Hematopoietic multipotent progenitor cell treated with erythropoietin and hydrocortisone succinate and interleukin-3 and kit ligand, for 17 days (in vitro differentiated cells): ENCODE measurements around the gene PROC.
A peak's percentile ranks its signal among the peaks of the same experiment; 100 is the strongest.
"Not testable (repeated sequence)": the region's sequence is repeated elsewhere in the genome, so short reads cannot be mapped to it uniquely, and the experiment has no call there.

Source experiments
- DNase-seq: peaks from one replicate; pipeline ENCODE4 v3.0.0-alpha.2; 2015; ENCODE audit warnings: low spot score

Gene PROC

DNA sequence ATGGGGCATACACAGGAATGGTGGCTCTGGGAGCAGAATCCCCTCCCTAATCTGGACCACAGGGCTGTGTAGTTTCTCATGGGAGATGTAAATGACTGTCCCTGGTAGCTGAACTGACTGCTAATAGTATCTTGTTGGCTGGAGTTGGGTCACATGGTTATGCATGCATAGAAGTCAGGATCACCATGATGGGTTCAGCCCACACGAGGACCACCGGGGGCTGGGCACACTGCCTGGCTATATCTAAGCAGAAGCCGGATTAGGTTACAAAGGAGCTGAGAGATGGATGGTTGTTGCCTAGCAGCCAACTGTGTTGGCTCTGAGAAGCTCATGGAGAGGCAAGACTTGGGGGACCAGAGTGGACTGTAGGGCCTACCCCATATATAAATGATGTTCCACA, 23.7 kb upstream of the PROC start:
- DNase-seq: no peak

DNA sequence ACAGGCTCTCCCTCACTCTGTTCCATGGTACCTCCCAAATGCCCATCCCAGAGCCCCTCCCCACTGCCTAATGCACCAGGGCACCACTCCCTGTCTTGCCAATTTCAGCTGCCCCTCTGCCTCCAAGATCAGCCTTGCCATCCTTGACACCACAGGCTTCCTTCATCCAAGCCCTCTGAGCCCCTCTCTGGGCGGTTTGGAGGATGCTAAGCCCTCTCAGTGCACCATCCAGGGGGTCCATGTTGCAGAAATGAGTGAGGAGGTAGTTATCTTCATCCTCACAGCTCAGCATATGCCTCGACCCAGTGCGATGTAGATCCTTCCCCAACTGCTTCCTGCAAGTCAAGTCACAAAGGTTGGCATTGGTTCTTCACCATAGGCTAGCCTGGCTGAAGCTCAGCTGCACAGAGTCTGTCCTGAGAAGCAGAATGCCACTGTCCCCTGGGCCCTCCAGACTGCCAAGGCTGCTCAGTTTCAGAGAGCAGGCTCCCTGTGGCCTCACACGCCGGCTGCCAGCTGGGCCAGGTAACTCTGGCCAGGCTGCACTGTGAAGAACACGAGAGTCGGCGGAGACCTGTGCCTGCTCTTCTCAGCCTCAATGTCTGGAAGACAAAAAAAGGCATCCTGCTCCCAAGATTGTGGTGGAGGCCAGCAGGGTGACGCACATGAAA, 20.5 kb upstream of the PROC start:
- no peak for DNase-seq

DNA sequence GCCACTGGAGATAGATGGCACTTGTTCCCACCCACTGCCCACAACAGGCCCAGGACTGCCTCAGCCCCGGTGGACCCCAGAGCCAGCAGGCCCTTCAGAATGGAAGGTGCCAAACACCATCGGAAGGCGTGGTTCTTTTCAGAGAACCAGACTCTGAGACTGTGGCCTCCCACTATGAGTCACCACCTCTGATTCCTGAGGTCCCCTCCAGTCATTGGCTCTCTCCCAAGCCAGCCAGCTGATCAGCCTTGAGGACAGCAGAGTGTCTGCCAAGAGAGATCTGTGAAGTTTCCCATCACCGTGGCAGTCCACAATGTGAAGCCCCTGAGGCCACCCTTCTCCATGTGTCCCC, 20.0 kb upstream of the PROC start:
- peak; percentile 90 for DNase-seq

DNA sequence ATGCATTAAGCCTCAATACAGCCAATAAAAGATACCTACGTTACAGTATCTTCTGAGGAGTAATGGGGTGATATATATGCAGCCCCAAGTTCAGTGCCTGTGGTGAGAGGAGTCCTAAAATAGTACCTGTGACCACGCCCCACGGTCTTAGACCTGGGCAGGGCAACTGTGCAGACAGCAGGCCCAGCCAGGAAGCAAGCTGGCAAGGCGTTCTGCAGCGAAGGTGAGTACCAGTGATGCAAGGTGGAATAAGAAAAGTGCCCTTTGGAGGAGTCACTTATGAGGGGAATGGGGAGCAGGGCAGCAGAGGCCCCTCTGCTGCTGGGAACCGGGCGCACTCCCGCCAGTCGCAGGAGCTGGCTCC, 17.7 kb upstream of the PROC start:
- no peak for DNase-seq

DNA sequence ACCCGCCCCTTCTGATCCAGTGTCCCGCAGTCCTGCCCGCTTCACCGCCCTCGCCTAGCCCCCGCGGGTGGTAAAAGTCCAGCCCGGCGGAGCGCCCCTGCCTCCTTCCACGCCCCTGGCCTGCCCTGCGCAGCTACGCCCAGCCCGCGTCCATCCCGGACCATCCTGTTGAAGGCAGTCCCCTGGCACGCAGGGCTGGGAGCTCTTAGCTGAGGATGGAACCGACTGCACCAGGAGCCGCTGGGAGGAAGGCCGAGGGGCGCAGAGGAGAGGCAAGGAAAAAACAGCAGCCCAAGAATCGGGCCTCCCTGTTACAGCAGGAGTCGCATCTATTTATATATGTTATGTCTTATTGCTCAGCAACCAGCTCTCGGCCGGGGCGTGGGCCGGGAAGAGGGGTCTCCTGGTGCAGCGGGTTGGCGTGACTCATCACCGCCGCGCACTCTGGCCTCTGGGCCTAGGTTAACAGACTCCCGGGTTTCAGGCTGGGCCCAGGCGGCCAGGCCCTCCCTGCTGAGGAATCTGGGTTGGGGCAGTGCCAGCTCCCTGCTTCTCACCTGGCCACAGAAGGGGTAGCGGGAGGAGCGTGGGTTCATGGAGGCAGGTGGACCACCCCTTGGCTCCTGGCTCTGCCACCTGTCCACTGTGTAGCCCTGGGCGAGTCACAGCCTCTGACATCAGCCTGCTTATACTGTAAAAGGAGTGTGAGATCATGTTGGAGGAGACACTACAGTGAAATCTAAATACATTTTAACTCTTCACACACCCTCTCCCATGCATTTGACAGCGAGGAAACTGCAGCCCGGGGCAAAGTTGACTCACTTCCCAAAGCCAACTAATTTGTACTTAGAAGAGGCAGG, 17.1 kb upstream of the PROC start:
- no peak for DNase-seq

DNA sequence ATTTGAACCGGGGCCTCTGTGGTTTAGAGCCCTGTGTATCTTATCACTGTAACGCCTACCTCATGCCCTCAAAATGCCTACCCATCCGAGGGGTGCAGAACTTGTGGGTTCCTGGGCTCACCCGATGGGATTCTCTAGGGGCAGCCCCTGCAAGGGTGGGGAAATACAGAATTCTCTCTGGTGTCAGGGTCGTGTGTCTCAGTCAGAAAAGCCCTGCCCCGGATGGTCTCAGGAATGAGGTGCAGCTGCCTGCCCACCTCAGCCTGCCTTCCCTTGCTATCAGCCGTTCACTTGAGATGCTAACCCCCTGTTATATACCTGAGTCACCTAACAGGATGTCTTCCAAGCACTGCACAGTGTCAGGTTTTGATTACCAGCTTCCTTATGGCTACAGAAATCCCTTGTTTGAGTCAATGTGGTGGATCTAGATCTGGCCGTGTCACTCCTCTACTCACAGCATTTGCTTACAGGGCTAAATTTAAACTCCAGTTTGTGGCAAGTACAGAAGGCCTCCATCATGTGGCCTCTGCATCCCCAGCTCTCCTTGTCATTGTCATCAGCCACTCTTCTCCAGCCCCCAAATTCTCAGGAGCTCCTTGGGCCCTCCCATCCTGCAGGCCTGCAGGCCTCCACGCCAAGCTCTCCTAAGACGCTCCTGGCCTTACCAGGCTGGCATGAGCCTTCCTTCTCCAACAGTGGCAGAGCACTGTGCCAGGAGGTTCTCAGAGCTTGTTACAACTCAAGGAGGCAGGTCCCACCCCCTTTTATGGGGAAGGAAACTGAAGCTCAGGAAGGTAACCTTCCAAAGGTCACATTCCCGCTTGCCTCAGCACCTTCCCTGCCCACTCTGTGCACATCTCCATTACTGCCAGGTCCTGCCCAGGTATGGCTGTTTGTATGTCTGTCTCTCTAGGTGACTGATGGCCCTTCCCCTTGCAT, 16.2 kb upstream of the PROC start:
- DNase-seq: no peak

DNA sequence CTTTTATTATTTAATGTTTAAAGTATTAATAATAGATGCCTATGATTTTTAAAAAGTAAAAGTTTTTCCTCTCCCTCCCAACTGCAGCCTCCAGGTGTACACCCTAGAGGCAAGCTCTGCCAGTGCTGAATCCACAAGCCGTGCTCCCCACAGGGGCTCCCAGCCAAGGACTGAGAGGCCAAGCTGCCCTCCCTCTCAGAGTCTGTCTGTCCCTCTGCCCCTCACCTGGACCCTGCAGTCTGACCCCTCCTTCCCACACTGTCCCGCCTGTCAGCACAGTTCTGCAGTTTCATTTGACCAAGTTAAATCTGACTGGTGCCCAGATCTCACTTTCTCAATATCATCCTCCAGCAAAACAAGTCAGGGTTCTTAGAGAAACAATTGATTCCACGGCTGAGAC, 14.8 kb upstream of the PROC start:
- no peak for DNase-seq

DNA sequence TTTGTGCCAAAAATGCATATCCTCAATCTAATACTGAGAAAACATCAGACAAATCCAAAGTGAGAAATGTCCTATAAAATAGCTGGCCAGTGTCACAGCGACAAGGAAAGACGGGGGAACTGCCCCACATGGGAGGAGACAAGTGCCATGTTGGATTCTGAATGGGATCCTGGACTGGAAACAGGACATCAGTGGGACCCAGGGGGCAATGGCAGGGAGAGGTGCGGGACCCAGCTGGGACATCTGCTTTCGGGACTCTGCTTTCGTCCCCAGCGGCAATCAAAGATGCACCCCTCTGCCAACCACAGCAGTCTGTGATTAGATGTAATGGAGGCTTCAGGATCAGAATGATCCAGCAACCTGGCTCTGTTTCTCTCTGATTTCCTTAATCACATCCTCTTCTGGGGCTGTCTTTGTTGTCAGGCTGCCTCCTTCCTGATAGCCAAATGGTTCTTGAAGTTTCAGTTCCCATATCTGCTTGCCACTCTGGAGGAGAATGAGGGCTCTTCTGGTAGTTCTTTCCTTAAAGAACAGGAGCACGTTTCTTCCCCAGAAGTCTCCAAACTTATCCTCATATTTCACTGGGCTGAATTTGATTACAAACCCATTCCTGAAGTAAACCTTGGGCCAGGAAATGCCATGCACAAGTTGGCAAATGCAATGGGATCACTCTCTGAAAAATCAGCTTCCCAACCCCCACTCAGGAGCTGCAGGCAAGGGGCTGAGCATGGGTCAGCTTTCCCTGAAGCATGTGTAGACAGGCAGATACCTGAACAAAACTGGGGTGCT, 13.6 kb upstream of the PROC start:
- DNase-seq: no peak

DNA sequence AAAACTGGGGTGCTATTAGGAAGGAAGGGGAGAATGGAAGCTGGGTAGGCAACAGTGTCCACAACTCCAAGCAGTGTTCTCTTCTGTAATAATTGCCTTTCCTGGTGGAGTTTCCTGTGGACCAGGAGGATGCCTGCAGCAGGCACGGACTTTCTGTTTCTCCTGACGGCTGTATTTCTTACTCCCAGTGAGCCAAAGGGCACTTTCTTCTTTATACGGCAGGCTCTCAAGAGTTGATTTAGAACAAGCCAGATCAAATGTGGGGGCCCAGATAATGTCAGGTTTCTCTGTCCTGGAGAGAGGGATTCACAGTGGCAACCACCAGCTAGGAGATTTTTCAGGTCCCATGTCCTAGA, 13.0 kb upstream of the PROC start:
- DNase-seq: no peak

DNA sequence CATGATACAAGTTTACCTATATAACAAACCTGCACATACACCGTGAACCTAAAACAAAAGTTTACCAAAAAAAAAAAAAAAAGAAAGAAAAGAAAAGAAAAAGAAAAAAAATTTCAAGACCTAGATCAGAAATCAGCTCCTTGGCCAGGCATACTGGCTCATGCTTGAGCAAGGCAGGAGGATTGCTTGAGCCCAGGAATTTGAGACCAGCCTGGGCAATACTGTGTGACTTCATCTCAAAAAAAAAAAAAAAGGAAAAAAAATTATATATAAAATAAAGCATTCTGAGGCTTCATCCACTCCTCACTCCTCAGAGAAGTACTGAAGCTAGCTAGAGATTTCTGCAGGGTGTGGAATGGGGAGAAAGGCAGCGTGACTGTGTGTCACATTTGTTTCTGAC, 11.8 kb upstream of the PROC start:
- no peak for DNase-seq

DNA sequence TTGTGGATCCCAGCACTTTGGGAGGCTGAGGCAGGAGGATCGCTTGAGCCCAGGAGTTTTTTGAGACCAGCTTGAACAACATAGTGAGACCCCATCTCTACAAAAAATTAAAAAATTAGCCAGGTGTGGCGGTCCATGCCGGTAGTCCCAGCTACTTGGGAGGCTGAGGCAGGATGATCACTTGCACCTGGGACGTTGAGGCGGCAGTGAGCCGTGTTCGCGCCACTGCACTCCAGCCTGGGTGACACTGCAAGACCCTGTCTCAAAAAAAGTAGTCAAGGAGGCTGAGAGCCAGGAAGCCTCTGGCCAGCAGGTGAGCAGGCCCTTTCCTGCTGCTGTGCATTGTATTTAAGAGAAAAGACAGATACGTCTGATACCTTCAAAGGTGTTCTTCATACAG, 11.1 kb upstream of the PROC start:
- no peak for DNase-seq

DNA sequence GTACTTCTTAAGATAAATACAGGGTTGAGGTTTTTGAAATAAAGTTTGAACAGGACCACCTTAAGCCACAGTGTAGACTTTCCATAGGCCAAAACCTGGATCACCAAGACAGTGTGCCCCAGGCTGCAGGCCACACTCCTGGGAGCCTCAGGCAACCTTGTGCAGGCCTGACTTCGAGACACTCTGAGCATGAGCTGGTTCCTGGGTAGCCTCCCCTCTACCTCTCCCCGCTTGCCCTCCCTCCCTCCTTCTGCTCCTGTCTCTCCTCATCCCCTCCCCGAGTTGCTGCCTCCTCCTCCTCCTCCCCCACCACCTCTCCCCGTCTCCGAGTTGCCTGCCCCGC, 10.6 kb upstream of the PROC start:
- no peak for DNase-seq

DNA sequence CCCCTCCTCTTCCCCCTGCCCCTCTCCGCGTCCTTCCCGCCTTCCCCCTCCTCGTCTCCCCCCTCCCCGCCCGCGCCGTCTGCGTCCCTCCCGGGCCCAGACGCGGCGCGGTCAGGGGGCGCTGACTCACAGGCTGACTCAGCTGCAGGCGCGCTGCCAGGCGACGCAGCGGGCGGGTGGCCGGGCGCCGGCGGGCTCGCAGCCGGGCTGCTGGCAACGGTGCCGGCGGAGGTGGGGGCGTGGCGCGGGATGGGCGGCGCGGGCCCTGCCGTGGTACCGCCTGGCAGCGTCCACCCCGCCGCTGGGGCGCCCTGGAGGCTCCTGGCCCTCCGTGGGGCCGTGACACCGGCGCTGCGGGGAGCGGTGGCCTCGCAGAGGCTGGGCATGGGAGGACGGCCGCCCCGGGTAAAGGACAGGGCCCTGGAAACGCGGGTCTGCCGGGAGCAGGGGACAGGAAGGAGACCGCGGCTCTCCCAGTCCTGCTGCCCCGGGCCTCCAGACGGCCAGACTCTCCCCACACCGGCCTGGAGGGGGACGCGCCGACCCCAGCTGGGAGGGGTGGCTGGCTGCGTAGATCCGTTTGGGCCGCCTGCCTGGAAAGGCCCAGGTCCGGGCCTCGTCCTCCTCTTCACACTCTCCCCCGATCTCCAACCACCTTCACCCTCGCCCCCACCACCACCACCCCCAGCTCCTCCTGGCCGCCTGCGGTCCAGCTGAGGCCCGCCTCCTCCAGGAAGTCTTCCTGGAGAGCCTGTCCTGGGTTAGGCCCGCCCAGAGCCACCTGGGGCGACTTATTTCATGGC, 10.0 kb upstream of the PROC start:
- peak; percentile 93 for DNase-seq

DNA sequence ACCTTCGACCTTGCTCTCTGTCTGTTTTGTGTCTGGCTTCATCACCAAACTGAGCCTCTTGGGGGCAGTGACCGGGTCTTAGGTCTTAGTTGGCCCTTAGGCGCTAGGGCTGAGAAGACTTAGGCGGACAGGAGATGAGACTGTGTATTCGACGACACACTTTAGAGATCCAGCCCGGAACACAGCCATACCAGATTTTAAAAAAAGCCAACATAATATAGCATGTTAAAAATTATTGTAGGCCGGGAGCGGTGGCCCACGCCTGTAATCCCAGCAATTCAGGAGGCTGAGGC, 9.5 kb upstream of the PROC start:
- peak; percentile 34 for DNase-seq

DNA sequence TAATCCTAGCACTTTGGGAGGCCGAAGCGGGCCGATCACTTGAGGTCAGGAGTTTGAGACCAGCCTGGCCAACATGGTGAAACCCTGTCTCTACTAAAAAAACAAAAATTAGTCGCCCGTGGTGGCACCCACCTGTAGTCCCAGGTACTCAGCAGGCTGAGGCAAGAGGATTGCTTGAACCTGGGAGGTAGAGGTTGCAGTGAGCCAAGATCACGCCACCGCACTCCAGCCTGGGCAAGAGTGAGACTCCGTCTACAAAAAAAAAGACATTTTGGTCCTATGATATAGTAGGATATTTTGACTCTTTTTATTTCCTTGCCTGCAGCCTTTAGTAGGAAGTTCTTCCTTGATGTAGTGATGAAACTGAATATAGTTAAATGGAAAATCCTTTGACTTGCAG, 8.5 kb upstream of the PROC start:
- DNase-seq: not testable (repeated sequence)

DNA sequence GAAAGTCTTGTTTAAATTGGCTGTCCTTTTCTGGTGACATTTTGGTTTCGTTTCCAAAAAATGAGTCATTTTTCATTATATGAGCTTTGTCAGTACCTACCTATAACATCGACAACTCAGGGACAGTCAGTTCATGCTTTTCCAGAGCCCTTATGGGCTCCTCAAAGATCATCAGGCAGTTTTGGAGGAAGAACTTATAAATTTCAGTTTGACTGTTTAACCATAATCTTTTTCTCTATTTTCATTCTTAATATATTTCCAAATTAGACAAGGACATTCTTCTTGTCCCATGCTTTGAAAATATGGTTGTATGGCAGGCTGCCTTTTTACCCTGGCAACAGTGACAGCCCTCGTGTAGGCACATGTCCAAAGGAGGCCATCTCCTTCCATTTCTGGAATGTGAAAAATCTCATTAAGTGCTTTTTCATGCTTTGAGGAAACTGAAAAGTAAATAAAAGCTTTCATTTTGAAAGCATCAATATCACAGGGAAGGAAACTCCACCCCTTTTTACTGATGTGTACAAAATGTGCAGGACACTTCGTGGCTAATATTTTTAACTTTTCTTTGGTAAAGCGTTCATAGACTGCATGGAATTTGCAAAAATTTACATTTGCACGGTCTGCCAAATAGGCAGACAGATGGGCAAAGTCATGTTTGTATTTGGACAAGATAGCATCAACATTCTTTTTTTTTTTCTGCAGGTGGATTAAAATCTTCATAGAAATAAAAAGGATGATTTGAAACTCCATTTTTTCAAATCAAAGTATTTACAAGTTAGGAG, 7.2 kb upstream of the PROC start:
- no peak for DNase-seq

DNA sequence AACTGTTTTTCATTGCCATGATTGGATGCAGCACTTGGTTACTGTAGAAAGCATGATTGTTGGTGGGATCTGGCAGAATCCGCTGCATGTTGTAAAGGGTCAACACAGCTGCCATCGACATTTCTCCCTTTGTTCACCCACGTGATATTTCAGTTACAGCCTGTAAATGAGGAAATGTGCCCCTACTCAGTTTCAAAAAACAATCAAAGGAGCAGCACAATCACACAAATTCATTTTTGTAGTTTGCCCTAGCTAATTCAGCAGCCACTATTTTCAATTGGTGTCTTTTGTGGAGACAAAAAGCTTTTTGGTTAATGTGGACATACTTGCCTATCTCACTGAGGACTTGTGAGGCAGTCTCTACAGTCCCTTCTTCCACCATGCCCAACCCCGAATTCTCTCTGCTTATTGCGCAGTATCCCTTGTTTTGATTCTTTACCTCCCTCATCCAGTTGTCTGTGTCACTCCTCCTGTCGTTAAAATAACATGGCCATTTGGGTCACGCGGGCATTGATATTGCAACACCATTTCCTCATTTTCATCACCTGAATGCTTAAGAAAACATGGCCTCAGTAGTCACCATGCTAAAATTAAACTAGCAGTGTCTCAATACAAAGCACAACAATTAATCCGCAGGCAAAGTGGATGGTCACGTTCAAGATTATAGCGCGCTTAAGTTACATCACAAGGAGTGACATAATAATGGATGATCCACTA, 6.4 kb upstream of the PROC start:
- DNase-seq: no peak

DNA sequence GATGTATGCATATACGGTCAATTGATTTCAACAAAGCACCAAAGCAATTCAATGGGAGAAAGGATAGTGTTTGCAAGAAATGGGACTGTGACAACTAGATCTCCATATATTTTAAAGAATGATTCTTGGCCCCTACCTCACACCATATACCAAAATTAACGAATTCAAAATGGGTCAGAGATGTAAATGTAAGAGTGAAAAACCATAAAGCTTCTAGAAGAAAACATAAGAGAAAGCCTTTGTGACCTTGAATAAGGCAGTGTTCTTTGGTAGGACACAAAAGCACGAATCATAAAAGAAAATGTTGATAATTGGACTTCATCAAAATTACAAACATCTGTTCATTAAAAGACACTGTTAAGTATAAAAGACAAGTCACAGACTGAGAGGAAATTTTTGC, 5.0 kb upstream of the PROC start:
- DNase-seq: no peak

DNA sequence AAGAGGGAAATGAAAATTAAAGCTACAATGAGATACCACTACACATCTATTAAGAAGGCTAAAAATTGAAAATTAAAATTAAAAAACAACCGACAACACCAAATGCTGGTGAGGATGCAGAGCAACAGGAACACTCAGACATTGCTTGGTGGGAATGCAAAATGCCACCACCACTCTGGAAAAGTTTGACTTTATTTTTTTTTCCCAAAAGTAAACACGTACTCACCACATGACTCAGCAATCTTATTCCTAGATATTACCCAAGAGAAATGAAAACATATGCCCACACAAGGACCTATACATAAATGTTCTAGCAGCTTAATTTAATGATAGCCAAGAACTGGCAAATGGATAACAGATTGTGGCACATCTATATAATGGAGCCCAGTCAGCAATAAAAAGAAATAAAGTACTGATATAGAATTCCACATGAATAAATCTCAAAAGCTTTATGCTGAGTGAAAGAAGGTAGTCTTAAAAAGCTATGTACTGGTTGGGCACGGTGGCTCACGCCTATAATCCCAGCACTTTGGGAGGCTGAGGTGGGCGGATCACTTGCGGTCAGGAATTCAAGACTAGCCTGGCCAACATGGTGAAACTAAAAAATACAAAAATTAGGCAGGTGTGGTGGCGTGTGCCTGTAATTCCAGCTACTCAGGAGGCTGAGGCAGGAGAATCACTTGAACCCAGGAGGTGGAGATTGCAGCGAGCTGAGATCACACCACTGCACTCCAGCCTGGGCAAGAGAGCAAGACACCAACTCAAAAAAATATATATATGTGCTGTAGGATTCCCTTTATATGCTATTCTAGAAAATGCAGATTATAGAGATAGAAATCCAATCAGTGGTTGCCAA, 4.2 kb upstream of the PROC start:
- DNase-seq: peak; percentile 68
